Measurements from ENCODE around the gene TSEN54. TPM values are rescaled to one million over a fixed set of nuclear protein-coding genes. Genes with fewer than 3 reads are reported as not detected.

TSEN54 gene
- total and polyA plus RNA-seq, 8 donors: 14.9 to 105 (median 19.5) TPM

DNA sequence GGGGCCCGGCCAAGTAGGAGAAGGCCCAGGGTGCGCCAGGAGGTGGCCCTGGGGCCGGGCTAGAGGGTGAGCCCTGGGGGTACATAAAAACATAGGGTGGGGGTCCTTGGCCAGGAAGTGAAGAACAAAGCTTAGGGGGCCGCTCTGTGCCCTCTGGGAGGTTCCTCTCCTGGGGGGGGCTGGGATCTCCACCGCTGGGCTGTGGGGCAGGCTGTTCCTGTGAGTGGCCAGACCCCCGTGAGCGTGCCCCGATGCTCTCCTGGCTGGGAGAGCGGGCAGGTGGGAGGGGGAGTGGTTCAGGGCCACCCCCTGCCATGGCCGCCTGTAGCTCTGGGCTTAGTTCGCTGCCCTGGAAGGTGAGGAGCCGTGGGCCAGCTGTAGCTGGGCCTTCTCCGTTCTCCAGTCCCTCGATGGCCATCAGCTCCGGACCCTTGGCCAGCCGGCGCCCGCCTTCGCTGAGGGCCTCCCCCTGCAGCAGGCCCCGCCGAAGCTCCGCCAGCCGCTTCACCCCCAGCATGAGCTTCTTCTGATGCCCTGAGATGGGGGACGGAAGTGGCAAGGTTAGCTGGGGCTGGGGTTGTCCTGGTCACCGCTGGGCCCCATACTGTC, 13.5 kb upstream of the TSEN54 start:
- H3K27me3 ChIP-seq: no peaks in the 10 kb centered on the region
- no peaks in the 10 kb centered on the region for H3K4me1 ChIP-seq
- WGBS, 2 donors: 93 to 95% methylated on average over 22 to 25 of the region's 25 CpGs
- ATAC-seq: no peak
- intact Hi-C loops (cut with DNase I): no loop called here
- no peaks in the 10 kb centered on the region for H3K9me3 ChIP-seq
- no peak overlapping the region for H3K4me3 ChIP-seq
- no peak overlapping the region for H3K27ac ChIP-seq
- FAIRE-seq: no peak
- peak in 1 of 6 donors; percentile 59 for DNase-seq
- H3K36me3 ChIP-seq: peaks cover 0 to 10% (median 0%) of the 10 kb centered on the region in 3 donors
- TF ChIP-seq, protein P1, sequence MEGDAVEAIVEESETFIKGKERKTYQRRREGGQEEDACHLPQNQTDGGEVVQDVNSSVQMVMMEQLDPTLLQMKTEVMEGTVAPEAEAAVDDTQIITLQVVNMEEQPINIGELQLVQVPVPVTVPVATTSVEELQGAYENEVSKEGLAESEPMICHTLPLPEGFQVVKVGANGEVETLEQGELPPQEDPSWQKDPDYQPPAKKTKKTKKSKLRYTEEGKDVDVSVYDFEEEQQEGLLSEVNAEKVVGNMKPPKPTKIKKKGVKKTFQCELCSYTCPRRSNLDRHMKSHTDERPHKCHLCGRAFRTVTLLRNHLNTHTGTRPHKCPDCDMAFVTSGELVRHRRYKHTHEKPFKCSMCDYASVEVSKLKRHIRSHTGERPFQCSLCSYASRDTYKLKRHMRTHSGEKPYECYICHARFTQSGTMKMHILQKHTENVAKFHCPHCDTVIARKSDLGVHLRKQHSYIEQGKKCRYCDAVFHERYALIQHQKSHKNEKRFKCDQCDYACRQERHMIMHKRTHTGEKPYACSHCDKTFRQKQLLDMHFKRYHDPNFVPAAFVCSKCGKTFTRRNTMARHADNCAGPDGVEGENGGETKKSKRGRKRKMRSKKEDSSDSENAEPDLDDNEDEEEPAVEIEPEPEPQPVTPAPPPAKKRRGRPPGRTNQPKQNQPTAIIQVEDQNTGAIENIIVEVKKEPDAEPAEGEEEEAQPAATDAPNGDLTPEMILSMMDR (IDR thresholded peaks at IDR 0.05): no peak

DNA sequence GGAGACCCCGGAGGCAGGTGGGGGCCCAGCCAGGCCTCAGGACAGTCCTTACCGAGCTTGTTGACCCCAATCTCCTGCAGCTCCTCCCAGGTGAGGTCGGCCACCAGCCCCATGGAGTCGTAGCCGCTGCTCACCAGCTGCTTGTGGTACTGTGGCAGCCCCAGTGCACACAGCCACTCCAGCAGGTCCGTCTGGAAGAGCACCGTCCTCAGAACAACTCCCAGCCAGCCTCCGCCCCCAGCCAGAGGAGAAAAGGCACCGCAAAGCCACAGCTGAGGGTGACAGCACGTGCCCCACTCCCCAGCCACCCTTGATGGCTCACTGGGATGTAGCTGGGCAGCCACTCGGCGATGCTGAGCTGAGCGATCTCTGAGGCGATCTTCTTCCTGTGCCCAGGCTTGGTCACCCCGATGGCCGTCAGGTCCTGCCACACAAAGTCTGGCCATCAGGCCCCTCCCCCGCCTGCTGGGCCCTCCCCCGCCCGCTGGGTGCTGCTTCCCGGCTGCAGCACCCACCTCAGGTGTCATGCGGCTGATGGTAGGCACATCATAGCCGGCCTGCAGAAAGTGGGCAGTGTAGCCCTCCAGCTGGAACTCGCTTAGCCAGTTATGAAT, 12.9 kb upstream of the TSEN54 start:
- TF ChIP-seq, protein P1 (IDR thresholded peaks at IDR 0.05): no peak
- ATAC-seq (no peak), DNase-seq (peak in 1 of 6 donors; percentile 77), FAIRE-seq (no peak)
- Histone ChIP-seq H3K36me3 (peaks cover 0 to 10% (median 0%) of the 10 kb centered on the region in 3 donors), H3K9me3 (no peaks in the 10 kb centered on the region), H3K27me3 (no peaks in the 10 kb centered on the region), H3K27ac (no peak overlapping the region), H3K4me1 (no peaks in the 10 kb centered on the region), H3K4me3 (no peak overlapping the region)
- intact Hi-C loops (cut with DNase I): no loop called here
- WGBS, 2 donors: 87 to 91% methylated on average over 22 to 23 of the region's 23 CpGs

DNA sequence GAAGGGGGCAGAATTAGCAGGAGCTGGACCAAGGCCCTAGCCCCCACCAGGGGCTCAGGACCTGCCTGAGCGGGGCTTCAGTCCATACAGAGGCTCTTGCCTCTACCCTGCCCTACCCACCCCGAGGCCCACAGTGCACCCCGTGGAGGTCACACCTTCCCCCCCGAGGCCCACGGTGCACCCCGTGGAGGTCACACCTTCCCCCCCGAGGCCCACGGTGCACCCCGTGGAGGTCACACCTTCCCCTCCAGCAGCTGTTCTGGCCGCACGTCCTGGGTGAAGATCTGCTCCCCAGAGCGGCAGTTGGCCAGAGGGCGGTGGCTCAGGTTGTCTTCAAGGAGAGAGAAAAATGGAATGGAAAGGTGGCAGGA, 12.4 kb upstream of the TSEN54 start:
- Histone ChIP-seq H3K4me3 (no peak overlapping the region), H3K4me1 (no peaks in the 10 kb centered on the region), H3K9me3 (no peaks in the 10 kb centered on the region), H3K27ac (no peak overlapping the region), H3K36me3 (peaks cover 0 to 10% (median 0%) of the 10 kb centered on the region in 3 donors), H3K27me3 (no peaks in the 10 kb centered on the region)
- ATAC-seq (peak in 2 of 4 donors; percentile 2 to 6), FAIRE-seq (no peak), DNase-seq (peak in 1 of 6 donors; percentile 84)
- intact Hi-C loops (cut with DNase I): no loop called here
- WGBS, 2 donors: 56 to 69% methylated on average over 10 to 13 of the region's 13 CpGs
- TF ChIP-seq, protein P1 (IDR thresholded peaks at IDR 0.05): no peak

DNA sequence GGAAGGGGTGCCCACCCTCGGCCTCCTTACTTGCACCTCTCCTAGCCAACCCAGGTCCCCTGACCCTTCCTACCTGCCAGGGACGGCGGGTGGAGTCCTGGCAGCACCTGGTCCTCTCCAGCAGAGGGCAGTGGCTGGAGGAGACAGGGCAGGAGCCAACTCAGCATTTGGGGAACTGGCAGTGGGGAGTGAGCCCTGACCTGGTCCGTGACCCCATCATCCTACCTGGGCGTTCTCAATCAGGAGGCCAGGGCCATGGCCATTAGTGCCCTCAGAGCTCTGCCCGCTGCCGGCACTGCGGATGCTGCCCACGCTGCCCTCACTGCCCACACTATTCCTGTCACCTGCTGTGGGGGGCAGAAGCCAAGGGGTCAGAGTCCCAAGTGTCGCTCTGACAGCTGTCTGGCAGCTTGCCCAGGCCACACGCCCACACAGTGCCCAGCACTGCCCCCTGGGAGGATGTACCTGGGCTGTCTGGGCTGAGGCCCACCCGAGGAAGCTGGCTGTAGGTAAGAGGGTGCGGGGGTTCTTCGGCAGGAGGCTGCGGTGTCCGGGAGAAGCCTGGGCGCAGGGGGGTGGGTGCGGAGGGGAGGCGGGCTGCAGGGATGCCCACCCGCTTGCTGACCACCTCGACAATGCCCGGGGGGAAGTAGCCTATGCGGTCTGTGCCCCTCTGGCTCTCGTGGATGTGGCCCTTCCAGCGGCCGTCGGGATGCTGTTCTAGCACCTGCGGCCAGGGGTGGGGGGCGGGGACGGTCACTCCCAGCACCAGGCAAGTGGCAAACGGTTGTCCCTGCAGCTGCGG, 11.8 kb upstream of the TSEN54 start:
- Histone ChIP-seq H3K9me3 (no peaks in the 10 kb centered on the region), H3K27me3 (no peaks in the 10 kb centered on the region), H3K36me3 (peaks cover 0 to 10% (median 0%) of the 10 kb centered on the region in 3 donors), H3K4me1 (no peaks in the 10 kb centered on the region), H3K27ac (no peak overlapping the region), H3K4me3 (no peak overlapping the region)
- DNase-seq (peak in 5 of 6 donors; percentile 45 to 81 (median 70)), FAIRE-seq (no peak), ATAC-seq (peak; percentile 42 to 83 (median 70))
- TF ChIP-seq, protein P1 (IDR thresholded peaks at IDR 0.05): peak; percentile 36 to 61 (median 52)
- intact Hi-C loops (cut with DNase I): no loop called here
- 60 to 67% methylated on average over 29 to 32 of the region's 32 CpGs for WGBS, 2 donors
